AG04449 (cell line): ENCODE results near the gene LHFPL3.
A peak's percentile ranks its signal among the peaks of the same experiment; 100 is the strongest.

Experiments
- CTCF ChIA-PET: fragments of 350-600 bp; formaldehyde crosslinking; extraction: SDS; loops from one replicate; lab custom pipeline; 2021; ENCODE audit warnings: antibody characterized with exemption; lab: Yijun Ruan, JAX
- POLR2A ChIA-PET: fragments of 400-600, 350-600 bp; formaldehyde crosslinking; extraction: SDS; loops from one replicate; lab custom pipeline; 2020; ENCODE audit warnings: antibody characterized with exemption, inconsistent platforms; lab: Yijun Ruan, JAX
- DNase-seq: peaks from one replicate; pipeline ENCODE4 v3.0.0-alpha.2; 2010; ENCODE audit warnings: low read depth, low spot score
- H3K4me3 ChIP-seq: 2 replicates; pipeline ENCODE4 v1.5.1; 2011; ENCODE audit warnings: low read depth, mild to moderate bottlenecking, control low read depth, low read length
- TF ChIP-seq, protein P1 (sequence below): IDR thresholded peaks from one replicate; pipeline ENCODE4 v1.5.1; 2011; ENCODE audit warnings: mild to moderate bottlenecking, moderate library complexity, low read length, control low read depth, inconsistent platforms; ENCODE audit not compliant: insufficient read depth; ENCODE audit errors: missing control alignments

LHFPL3 gene

DNA sequence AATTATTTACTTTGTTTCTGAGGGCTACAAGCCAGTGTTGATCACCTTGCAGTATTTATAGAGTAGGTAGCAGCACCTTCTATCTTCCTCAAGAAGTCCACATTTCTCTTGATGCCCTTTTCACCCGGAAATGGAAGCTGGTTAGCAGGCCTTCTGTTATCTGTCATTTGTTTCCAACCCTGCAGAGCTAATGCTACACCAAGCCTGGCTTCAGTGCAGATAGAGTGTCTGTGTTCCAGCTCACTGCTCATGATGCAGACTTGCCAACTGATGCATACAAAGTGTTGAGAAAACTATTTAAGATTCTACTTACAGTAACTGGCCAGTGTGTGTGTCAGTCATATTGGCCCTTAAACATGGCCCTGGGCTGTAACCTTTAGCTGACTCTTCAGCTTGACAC is 301.0 kb downstream of the LHFPL3 start:
- H3K4me3 ChIP-seq: no peak overlapping the region
- ChIA-PET CTCF (no interaction called here), POLR2A (no interaction called here)
- TF ChIP-seq, protein P1, sequence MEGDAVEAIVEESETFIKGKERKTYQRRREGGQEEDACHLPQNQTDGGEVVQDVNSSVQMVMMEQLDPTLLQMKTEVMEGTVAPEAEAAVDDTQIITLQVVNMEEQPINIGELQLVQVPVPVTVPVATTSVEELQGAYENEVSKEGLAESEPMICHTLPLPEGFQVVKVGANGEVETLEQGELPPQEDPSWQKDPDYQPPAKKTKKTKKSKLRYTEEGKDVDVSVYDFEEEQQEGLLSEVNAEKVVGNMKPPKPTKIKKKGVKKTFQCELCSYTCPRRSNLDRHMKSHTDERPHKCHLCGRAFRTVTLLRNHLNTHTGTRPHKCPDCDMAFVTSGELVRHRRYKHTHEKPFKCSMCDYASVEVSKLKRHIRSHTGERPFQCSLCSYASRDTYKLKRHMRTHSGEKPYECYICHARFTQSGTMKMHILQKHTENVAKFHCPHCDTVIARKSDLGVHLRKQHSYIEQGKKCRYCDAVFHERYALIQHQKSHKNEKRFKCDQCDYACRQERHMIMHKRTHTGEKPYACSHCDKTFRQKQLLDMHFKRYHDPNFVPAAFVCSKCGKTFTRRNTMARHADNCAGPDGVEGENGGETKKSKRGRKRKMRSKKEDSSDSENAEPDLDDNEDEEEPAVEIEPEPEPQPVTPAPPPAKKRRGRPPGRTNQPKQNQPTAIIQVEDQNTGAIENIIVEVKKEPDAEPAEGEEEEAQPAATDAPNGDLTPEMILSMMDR: no peak
- no peak for DNase-seq

DNA sequence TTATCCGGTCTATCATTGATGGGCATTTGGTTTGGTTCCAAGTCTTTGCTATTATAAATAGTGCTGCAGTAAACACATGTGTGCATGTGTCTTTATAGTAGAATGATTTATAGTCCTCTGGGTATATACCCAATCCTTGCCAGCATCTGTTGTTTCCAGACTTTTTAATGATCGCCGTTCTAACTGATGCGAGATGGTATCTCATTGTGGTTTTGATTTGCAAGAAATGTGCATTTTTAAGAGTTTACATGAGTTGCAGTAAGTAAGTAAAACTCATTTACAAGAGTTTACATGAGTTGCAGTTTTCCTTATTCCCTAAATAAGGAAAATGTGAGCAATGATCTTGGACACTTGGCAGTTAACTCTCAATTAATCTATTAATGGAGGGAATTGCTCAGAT is 312.1 kb downstream of the LHFPL3 start:
- POLR2A ChIA-PET: no interaction called here
- CTCF ChIA-PET: no interaction called here
- DNase-seq: no peak

DNA sequence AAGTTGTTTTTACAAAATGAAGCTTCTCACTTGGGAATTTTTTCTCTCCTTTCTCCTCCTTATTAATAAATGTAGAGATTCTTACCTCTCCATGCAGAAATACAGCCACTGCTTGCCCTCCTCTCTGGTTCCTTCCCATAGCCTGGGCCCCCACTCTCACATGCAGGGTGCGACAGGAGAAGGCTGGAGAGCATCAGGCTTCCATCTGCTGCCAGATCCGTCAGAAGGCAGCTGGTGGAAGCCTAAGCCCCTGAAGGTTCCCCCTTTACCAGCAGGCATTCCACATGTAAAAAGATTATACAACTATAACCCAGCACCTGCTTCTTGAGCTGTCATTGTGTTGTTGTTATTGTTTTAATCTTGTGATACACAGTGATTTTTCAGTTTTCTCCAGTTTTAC is 314.2 kb downstream of the LHFPL3 start:
- ChIA-PET POLR2A (no interaction called here), CTCF (interaction anchor here (1.2 to 5.9 kb wide), 6 partner anchors 9 to 275 kb away, joined by 3 to 61 read pairs (median 12); no protein-coding TSS in a partner anchor)
- H3K4me3 ChIP-seq: no peak overlapping the region
- TF ChIP-seq, protein P1: no peak
- no peak for DNase-seq

More for the DNA sequence above, 312.1 kb downstream of the LHFPL3 start:
- TF ChIP-seq, protein P1: no peak
- H3K4me3 ChIP-seq: no peak overlapping the region

DNA sequence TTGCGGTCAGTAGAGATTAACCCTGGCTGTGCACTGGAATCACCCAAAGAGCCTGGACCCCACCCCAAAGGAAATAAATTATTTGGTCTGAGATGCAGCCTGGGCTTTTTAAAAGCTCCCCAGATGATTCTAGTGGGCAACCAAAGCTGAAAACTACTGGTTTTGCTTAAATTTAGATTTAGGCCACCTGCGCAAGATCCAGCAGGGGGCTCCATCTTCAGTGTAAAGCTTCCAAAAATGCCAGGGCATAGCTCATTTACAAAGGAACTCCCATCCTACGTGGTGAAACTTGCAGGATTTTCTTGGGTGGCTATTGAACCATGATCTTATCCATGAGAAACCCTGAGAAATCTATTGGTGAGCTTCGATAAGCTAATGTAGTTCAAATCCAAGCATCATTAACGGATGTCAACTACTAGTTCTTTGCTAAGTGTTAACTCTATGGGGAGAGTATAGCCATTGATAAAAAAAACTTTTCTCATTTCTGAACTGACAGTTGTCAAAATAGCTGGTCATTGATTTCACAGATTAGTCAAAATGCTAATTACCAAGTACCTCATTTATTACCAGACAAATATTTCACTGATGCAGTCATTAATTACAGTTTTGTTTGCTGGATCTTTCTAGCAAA is 315.3 kb downstream of the LHFPL3 start:
- TF ChIP-seq, protein P1: peak; percentile 26
- CTCF ChIA-PET: interaction anchor here (1.2 to 5.9 kb wide), 6 partner anchors 10 to 274 kb away, joined by 3 to 61 read pairs (median 12); no protein-coding TSS in a partner anchor
- no peak overlapping the region for H3K4me3 ChIP-seq
- POLR2A ChIA-PET: no interaction called here
- no peak for DNase-seq

DNA sequence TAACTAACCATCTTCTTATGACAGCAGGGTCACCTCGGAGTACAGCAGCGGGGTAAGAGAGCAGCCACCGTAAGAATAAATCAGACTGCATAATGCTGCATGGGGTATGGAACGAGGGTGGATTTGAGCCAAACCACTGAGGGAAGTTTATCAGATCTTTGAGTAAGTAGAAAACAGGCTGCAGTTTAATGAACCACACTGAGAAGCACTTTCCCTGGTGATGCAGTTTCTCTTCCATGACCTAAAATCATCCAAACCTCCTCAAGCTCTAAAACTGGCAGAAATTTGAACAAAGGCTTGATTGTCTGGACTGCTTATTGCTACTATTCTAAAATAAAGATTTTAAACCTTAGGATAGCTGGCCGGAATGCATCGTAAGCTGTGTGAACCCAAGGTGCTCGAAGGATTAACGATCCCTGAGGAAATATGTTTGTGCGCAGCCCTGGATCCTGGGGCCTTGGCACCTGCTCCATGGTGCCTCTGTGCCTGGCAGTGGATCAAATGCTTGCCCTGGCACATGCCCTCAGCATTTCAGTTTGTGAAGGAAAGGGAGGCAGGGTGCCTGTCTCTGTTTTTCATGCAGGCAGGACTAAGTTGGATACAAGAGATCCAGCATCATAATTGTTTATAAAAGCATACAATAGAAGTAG is 322.7 kb downstream of the LHFPL3 start:
- TF ChIP-seq, protein P1: no peak
- ChIA-PET POLR2A (no interaction called here), CTCF (no interaction called here)
- no peak overlapping the region for H3K4me3 ChIP-seq
- DNase-seq: no peak

DNA sequence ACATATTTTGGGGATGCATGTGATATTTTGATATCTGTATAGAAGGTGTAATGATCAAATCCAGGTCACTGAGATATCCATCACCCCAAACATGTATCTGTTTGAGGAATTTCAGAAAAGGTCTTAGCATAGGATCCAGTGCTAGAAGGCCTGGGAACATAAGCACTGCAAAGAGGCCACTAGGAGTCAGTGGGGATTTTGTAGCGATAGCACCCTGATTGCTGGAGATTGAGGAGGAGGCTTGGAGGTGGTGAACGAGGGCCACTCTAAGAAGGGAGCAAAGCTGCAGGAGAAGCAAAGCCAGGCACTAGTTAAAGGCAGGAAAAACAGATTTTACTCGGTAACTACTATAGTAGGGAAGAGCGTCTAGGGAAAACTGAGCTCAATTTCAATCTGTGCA is 324.0 kb downstream of the LHFPL3 start:
- DNase-seq: no peak
- no peak overlapping the region for H3K4me3 ChIP-seq
- ChIA-PET POLR2A (no interaction called here), CTCF (interaction anchor here (3.6 kb wide), 1 partner anchor 9 kb away, joined by 16 read pairs; no protein-coding TSS in a partner anchor)
- TF ChIP-seq, protein P1: no peak
